ENCODE measurements around the gene CD55.
A peak's percentile ranks its signal among the peaks of the same experiment; 100 is the strongest.

Gene CD55

GRCh38 chr1:207291723-207292122 is 29.8 kb upstream of the CD55 start:
- TF ChIP-seq CTCF (IDR thresholded peaks at IDR 0.05; ENCODE audit: low read depth, low read length, poor library complexity, severe bottlenecking) (no peak), EZH2phosphoT487 (IDR thresholded peaks at IDR 0.05; ENCODE audit: borderline replicate concordance, low read length) (no peak)
- no peak overlapping the region for H3K27ac ChIP-seq (ENCODE audit: low read depth, low read length)
- H3K9me2 ChIP-seq (replicated peaks; ENCODE audit: control insufficient read depth, low read length), result no peaks in the 10 kb centered on the region
- no peaks in the 10 kb centered on the region for H3F3A ChIP-seq (ENCODE audit: control insufficient read depth, insufficient read depth)
- H3K4me2 ChIP-seq (ENCODE audit: low read length), result no peak overlapping the region
- no peaks in the 10 kb centered on the region for H3K36me3 ChIP-seq (ENCODE audit: control insufficient read depth, low read length)
- H3K4me1 ChIP-seq (ENCODE audit: control insufficient read depth, low read length), result no peaks in the 10 kb centered on the region
- H4K20me1 ChIP-seq (ENCODE audit: control insufficient read depth, insufficient read depth, low read depth, low read length), result no peaks in the 10 kb centered on the region
- peaks cover 8% of the 10 kb centered on the region for H3K9me3 ChIP-seq (ENCODE audit: control insufficient read depth, insufficient read depth, low read length)
- no peak overlapping the region for H3K4me3 ChIP-seq (ENCODE audit: low read length)
- no peaks in the 10 kb centered on the region for H3K27me3 ChIP-seq (ENCODE audit: control insufficient read depth, low read length)
- no peaks in the 10 kb centered on the region for H3K79me2 ChIP-seq (ENCODE audit: control insufficient read depth, low read length)

GRCh38 chr1:207298186-207298585 is 23.3 kb upstream of the CD55 start:
- Histone ChIP-seq H3K4me1 (ENCODE audit: control insufficient read depth, low read length) (peaks cover 24% of the 10 kb centered on the region), H3K79me2 (ENCODE audit: control insufficient read depth, low read length) (no peaks in the 10 kb centered on the region), H3F3A (ENCODE audit: control insufficient read depth, insufficient read depth) (no peaks in the 10 kb centered on the region), H3K9me2 (replicated peaks; ENCODE audit: control insufficient read depth, low read length) (no peaks in the 10 kb centered on the region), H3K27ac (ENCODE audit: low read depth, low read length) (no peak overlapping the region), H3K36me3 (ENCODE audit: control insufficient read depth, low read length) (no peaks in the 10 kb centered on the region), H3K4me2 (ENCODE audit: low read length) (peak overlapping the region; percentile 36), H3K27me3 (ENCODE audit: control insufficient read depth, low read length) (no peaks in the 10 kb centered on the region), H4K20me1 (ENCODE audit: control insufficient read depth, insufficient read depth, low read depth, low read length) (no peaks in the 10 kb centered on the region), H3K4me3 (ENCODE audit: low read length) (0 out of 2 replicates have a peak overlapping the region, but pooled peaks have one; percentile 3), H3K9me3 (ENCODE audit: control insufficient read depth, insufficient read depth, low read length) (no peaks in the 10 kb centered on the region)
- TF ChIP-seq EZH2phosphoT487 (IDR thresholded peaks at IDR 0.05; ENCODE audit: borderline replicate concordance, low read length), result no peak

GRCh38 chr1:207298636-207299398 is 22.7 kb upstream of the CD55 start:
- Histone ChIP-seq H3K4me2 (ENCODE audit: low read length) (peak overlapping the region; percentile 36), H3K36me3 (ENCODE audit: control insufficient read depth, low read length) (no peaks in the 10 kb centered on the region), H3K79me2 (ENCODE audit: control insufficient read depth, low read length) (no peaks in the 10 kb centered on the region), H3K27me3 (ENCODE audit: control insufficient read depth, low read length) (no peaks in the 10 kb centered on the region), H3K4me3 (ENCODE audit: low read length) (0 out of 2 replicates have a peak overlapping the region, but pooled peaks have one; percentile 3), H3F3A (ENCODE audit: control insufficient read depth, insufficient read depth) (no peaks in the 10 kb centered on the region), H3K9me3 (ENCODE audit: control insufficient read depth, insufficient read depth, low read length) (no peaks in the 10 kb centered on the region), H3K4me1 (ENCODE audit: control insufficient read depth, low read length) (peaks cover 24% of the 10 kb centered on the region), H3K27ac (ENCODE audit: low read depth, low read length) (no peak overlapping the region), H3K9me2 (replicated peaks; ENCODE audit: control insufficient read depth, low read length) (no peaks in the 10 kb centered on the region), H4K20me1 (ENCODE audit: control insufficient read depth, insufficient read depth, low read depth, low read length) (no peaks in the 10 kb centered on the region)
- TF ChIP-seq EZH2phosphoT487 (IDR thresholded peaks at IDR 0.05; ENCODE audit: borderline replicate concordance, low read length) (no peak), CTCF (IDR thresholded peaks at IDR 0.05; ENCODE audit: low read depth, low read length, poor library complexity, severe bottlenecking) (no peak)

GRCh38 chr1:207300970-207301369 is 20.5 kb upstream of the CD55 start:
- H3K27me3 ChIP-seq (ENCODE audit: control insufficient read depth, low read length), result no peaks in the 10 kb centered on the region
- no peak for TF ChIP-seq CTCF (IDR thresholded peaks at IDR 0.05; ENCODE audit: low read depth, low read length, poor library complexity, severe bottlenecking)
- TF ChIP-seq EZH2phosphoT487 (IDR thresholded peaks at IDR 0.05; ENCODE audit: borderline replicate concordance, low read length), result no peak

More at GRCh38 chr1:207300970-207301369, 20.5 kb upstream of the CD55 start:
- Histone ChIP-seq H3K9me3 (ENCODE audit: control insufficient read depth, insufficient read depth, low read length) (no peaks in the 10 kb centered on the region), H3K4me1 (ENCODE audit: control insufficient read depth, low read length) (peaks cover 24% of the 10 kb centered on the region), H3K4me2 (ENCODE audit: low read length) (no peak overlapping the region), H3K9me2 (replicated peaks; ENCODE audit: control insufficient read depth, low read length) (no peaks in the 10 kb centered on the region), H3F3A (ENCODE audit: control insufficient read depth, insufficient read depth) (no peaks in the 10 kb centered on the region), H3K79me2 (ENCODE audit: control insufficient read depth, low read length) (no peaks in the 10 kb centered on the region), H3K27ac (ENCODE audit: low read depth, low read length) (no peak overlapping the region), H3K36me3 (ENCODE audit: control insufficient read depth, low read length) (no peaks in the 10 kb centered on the region), H4K20me1 (ENCODE audit: control insufficient read depth, insufficient read depth, low read depth, low read length) (no peaks in the 10 kb centered on the region), H3K4me3 (ENCODE audit: low read length) (no peak overlapping the region)
